ENCODE data around the gene DCTPP1. TPM values are rescaled to one million over a fixed set of nuclear protein-coding genes. Genes with fewer than 3 reads are reported as not detected.

DCTPP1 gene
- total RNA-seq, 1 donor from 2014 or later, result 61.3 TPM

- DNase-seq, result no peak
These were observed 17.8 kb upstream of the DCTPP1 start for GRCh38 chr16:30447512-30448226.

- DNase-seq, result no peak
These were observed 16.4 kb upstream of the DCTPP1 start for GRCh38 chr16:30446203-30446595.

GRCh38 chr16:30445408-30446202, 15.8 kb upstream of the DCTPP1 start, which contains the start of gene SEPHS2:
TSS of gene SEPHS2 (minus strand) at chr16:30445874. CDS start at chr16:30445727, 147 bp downstream.
- DNase-seq, result peak; percentile 98

- no peak for DNase-seq
These were observed 15.2 kb upstream of the DCTPP1 start for GRCh38 chr16:30445149-30445407.

GRCh38 chr16:30444231-30445148, 14.7 kb upstream of the DCTPP1 start:
- DNase-seq, result no peak

- no peak for DNase-seq
These were observed 13.8 kb upstream of the DCTPP1 start for GRCh38 chr16:30443631-30444030.

- DNase-seq, result no peak
These were observed 10.0 kb upstream of the DCTPP1 start for GRCh38 chr16:30439720-30440348.

GRCh38 chr16:30438835-30439234, 9.0 kb upstream of the DCTPP1 start:
- DNase-seq, result no peak

- DNase-seq, result no peak
These were observed 7.7 kb upstream of the DCTPP1 start for GRCh38 chr16:30437511-30438046.

- no peak for DNase-seq
These were observed 5.0 kb upstream of the DCTPP1 start for GRCh38 chr16:30434852-30435251.

- no peak for DNase-seq
These were observed 669 bp upstream of the DCTPP1 start for GRCh38 chr16:30430428-30430970.

GRCh38 chr16:30429418-30429677, 482 bp downstream of the DCTPP1 start:
- DNase-seq, result no peak

- no peak for DNase-seq
These were observed 1.8 kb downstream of the DCTPP1 start for GRCh38 chr16:30428055-30428454.

- no peak for DNase-seq
These were observed 8.8 kb downstream of the DCTPP1 start for GRCh38 chr16:30421010-30421409.

- DNase-seq, result no peak
These were observed 11.3 kb downstream of the DCTPP1 start for GRCh38 chr16:30418350-30419181.

GRCh38 chr16:30417529-30418349, 12.1 kb downstream of the DCTPP1 start:
- DNase-seq, result peak; percentile 98

GRCh38 chr16:30416624-30417528, 13.0 kb downstream of the DCTPP1 start:
- no peak for DNase-seq

GRCh38 chr16:30416047-30416603, 13.7 kb downstream of the DCTPP1 start:
- no peak for DNase-seq

- no peak for DNase-seq
These were observed 15.7 kb downstream of the DCTPP1 start for GRCh38 chr16:30414159-30414558.
